A172 (cell line): ENCODE data around the gene GNAQ. TPM values are rescaled to one million over a fixed set of nuclear protein-coding genes. Genes with fewer than 3 reads are reported as not detected.

Source experiments
- DNase-seq: peaks from one replicate; pipeline ENCODE4 v3.0.0-alpha.2; 2015; ENCODE audit warnings: low spot score
- total RNA-seq: library from RNA; depleted of rRNA; stranded (reverse); fragments of >200 nt; shearing (Covaris generic); gene quantifications from 2 replicates; pipeline ENCODE4 v1.2.3, GENCODE V29; 2014

The GNAQ gene
- total RNA-seq, 1 experiment from 2014 or later, result 42.0 TPM

- no peak for DNase-seq
Measured at GRCh38 chr9:77815260-77815659, 216.4 kb downstream of the GNAQ start.

- no peak for DNase-seq
Measured at GRCh38 chr9:77811832-77812231, 219.8 kb downstream of the GNAQ start.

- no peak for DNase-seq
Measured at GRCh38 chr9:77810637-77811119, 220.9 kb downstream of the GNAQ start.

GRCh38 chr9:77810047-77810446 lies 221.6 kb downstream of the GNAQ start:
- no peak for DNase-seq

GRCh38 chr9:77809552-77809951 lies 222.1 kb downstream of the GNAQ start:
- DNase-seq, result no peak

GRCh38 chr9:77808751-77809081 lies 222.9 kb downstream of the GNAQ start:
- DNase-seq, result no peak

- no peak for DNase-seq
Measured at GRCh38 chr9:77807846-77808750, 223.5 kb downstream of the GNAQ start.

- DNase-seq, result peak; percentile 57
Measured at GRCh38 chr9:77807281-77807683, 224.3 kb downstream of the GNAQ start.

- no peak for DNase-seq
Measured at GRCh38 chr9:77806741-77807140, 224.9 kb downstream of the GNAQ start.

GRCh38 chr9:77805810-77806209 lies 225.8 kb downstream of the GNAQ start:
- DNase-seq, result no peak

- no peak for DNase-seq
Measured at GRCh38 chr9:77803423-77803822, 228.2 kb downstream of the GNAQ start.

GRCh38 chr9:77802515-77803293 lies 228.9 kb downstream of the GNAQ start:
- no peak for DNase-seq

GRCh38 chr9:77802064-77802463 lies 229.5 kb downstream of the GNAQ start:
- no peak for DNase-seq

- no peak for DNase-seq
Measured at GRCh38 chr9:77800924-77801551, 230.6 kb downstream of the GNAQ start.

GRCh38 chr9:77798140-77798539 lies 233.5 kb downstream of the GNAQ start:
- DNase-seq, result no peak

GRCh38 chr9:77794985-77795384 lies 236.6 kb downstream of the GNAQ start:
- no peak for DNase-seq

GRCh38 chr9:77793849-77794248 lies 237.8 kb downstream of the GNAQ start:
- DNase-seq, result peak; percentile 80

- no peak for DNase-seq
Measured at GRCh38 chr9:77789891-77790290, 241.7 kb downstream of the GNAQ start.

GRCh38 chr9:77785341-77785740 lies 246.3 kb downstream of the GNAQ start:
- DNase-seq, result no peak

GRCh38 chr9:77783518-77783917 lies 248.1 kb downstream of the GNAQ start:
- DNase-seq, result no peak

- DNase-seq, result no peak
Measured at GRCh38 chr9:77779010-77779409, 252.6 kb downstream of the GNAQ start.

- DNase-seq, result no peak
Measured at GRCh38 chr9:77773381-77773780, 258.2 kb downstream of the GNAQ start.
